Stimulated activated CD8-positive, alpha-beta memory T cell treated with anti-CD3 and anti-CD28 coated beads, Interleukin-12 subunit alpha, Interleukin-12 subunit beta, amount 100 ng/mL, for 1 hour (primary cell): Measurements from ENCODE around the gene POMZP3.
"Not testable (repeated sequence)": the region's sequence is repeated elsewhere in the genome, so short reads cannot be mapped to it uniquely, and the experiment has no call there.

Source experiments
- DNase-seq: peaks from one replicate; pipeline ENCODE4 v3.0.0-alpha.2; 2020; ENCODE audit warnings: low read depth

POMZP3 gene

GRCh38 chr7:76586585-76587315 lies 40.3 kb downstream of the POMZP3 start:
- not testable (repeated sequence) for DNase-seq

- DNase-seq = not testable (repeated sequence)
Observed at GRCh38 chr7:76583636-76584281, 43.3 kb downstream of the POMZP3 start.

GRCh38 chr7:76582848-76583631 lies 44.0 kb downstream of the POMZP3 start:
- DNase-seq = not testable (repeated sequence)

- not testable (repeated sequence) for DNase-seq
Observed at GRCh38 chr7:76575919-76576655, 51.0 kb downstream of the POMZP3 start.

- DNase-seq = not testable (repeated sequence)
Observed at GRCh38 chr7:76575431-76575830, 51.6 kb downstream of the POMZP3 start.

- DNase-seq = not testable (repeated sequence)
Observed at GRCh38 chr7:76572296-76572695, 54.8 kb downstream of the POMZP3 start.

- not testable (repeated sequence) for DNase-seq
Observed at GRCh38 chr7:76570324-76570775, 56.7 kb downstream of the POMZP3 start.

GRCh38 chr7:76568742-76569141 lies 58.3 kb downstream of the POMZP3 start:
- not testable (repeated sequence) for DNase-seq

- DNase-seq = not testable (repeated sequence)
Observed at GRCh38 chr7:76567753-76568152, 59.3 kb downstream of the POMZP3 start.

- not testable (repeated sequence) for DNase-seq
Observed at GRCh38 chr7:76567311-76567710, 59.8 kb downstream of the POMZP3 start.

- not testable (repeated sequence) for DNase-seq
Observed at GRCh38 chr7:76565001-76565400, 62.1 kb downstream of the POMZP3 start.

- DNase-seq = not testable (repeated sequence)
Observed at GRCh38 chr7:76561342-76561741, 65.7 kb downstream of the POMZP3 start.

- DNase-seq = not testable (repeated sequence)
Observed at GRCh38 chr7:76560157-76560556, 66.9 kb downstream of the POMZP3 start.
